IPS-18c (cell line): Measurements from ENCODE around the gene GPS1.

Source experiments
- H3K4me3 ChIP-seq: 2 replicates; pipeline ENCODE4 v1.7.0; 2013; ENCODE audit warnings: low read depth, mild to moderate bottlenecking, low read length, moderate library complexity; ENCODE audit not compliant: insufficient read depth
- H3K9me3 ChIP-seq: one replicate; pipeline ENCODE4 v1.6.1; 2013; ENCODE audit warnings: mild to moderate bottlenecking, low read length, moderate library complexity; ENCODE audit not compliant: control insufficient read depth, insufficient read depth

The GPS1 gene

GRCh38 chr17:82021900-82022309, 29.8 kb upstream of the GPS1 start:
- Histone ChIP-seq H3K4me3 (peak overlapping the region; percentile 84), H3K9me3 (no peaks in the 10 kb centered on the region)

- Histone ChIP-seq H3K9me3 (no peaks in the 10 kb centered on the region), H3K4me3 (peak within 1 kb of the TSS; percentile 84)
Observed at GRCh38 chr17:82022310-82022980, 29.3 kb upstream of the GPS1 start, which contains the start of gene CENPX. CENPX (minus strand) TSS chr17:82022878; CDS start chr17:82022861, 17 bp downstream.

GRCh38 chr17:82022981-82023446, 28.7 kb upstream of the GPS1 start, which contains the start of gene LRRC45:
LRRC45 (plus strand) TSS chr17:82023305; CDS start chr17:82023644, 339 bp downstream.
- H3K9me3 ChIP-seq: no peaks in the 10 kb centered on the region
- H3K4me3 ChIP-seq: peak within 1 kb of the TSS; percentile 84

- H3K4me3 ChIP-seq: peak overlapping the region; percentile 81
- H3K9me3 ChIP-seq: no peaks in the 10 kb centered on the region
Observed at GRCh38 chr17:82023447-82024241, 28.1 kb upstream of the GPS1 start.

GRCh38 chr17:82024859-82025258, 26.8 kb upstream of the GPS1 start:
- H3K9me3 ChIP-seq: no peaks in the 10 kb centered on the region
- no peak overlapping the region for H3K4me3 ChIP-seq

GRCh38 chr17:82025401-82026107, 26.1 kb upstream of the GPS1 start:
- no peak overlapping the region for H3K4me3 ChIP-seq
- no peaks in the 10 kb centered on the region for H3K9me3 ChIP-seq

GRCh38 chr17:82028246-82028645, 23.5 kb upstream of the GPS1 start:
- no peak overlapping the region for H3K4me3 ChIP-seq
- H3K9me3 ChIP-seq: no peaks in the 10 kb centered on the region

- no peaks in the 10 kb centered on the region for H3K9me3 ChIP-seq
Observed at GRCh38 chr17:82028966-82029365, 22.7 kb upstream of the GPS1 start.

GRCh38 chr17:82029391-82029790, 22.3 kb upstream of the GPS1 start:
- Histone ChIP-seq H3K4me3 (no peak overlapping the region), H3K9me3 (no peaks in the 10 kb centered on the region)

More at GRCh38 chr17:82028966-82029365, 22.7 kb upstream of the GPS1 start:
- no peak overlapping the region for H3K4me3 ChIP-seq

- Histone ChIP-seq H3K9me3 (no peaks in the 10 kb centered on the region), H3K4me3 (no peak overlapping the region)
Observed at GRCh38 chr17:82029990-82030469, 21.7 kb upstream of the GPS1 start.

GRCh38 chr17:82030470-82031302, 21.0 kb upstream of the GPS1 start:
- Histone ChIP-seq H3K4me3 (peak overlapping the region; percentile 78), H3K9me3 (no peaks in the 10 kb centered on the region)

GRCh38 chr17:82031303-82031884, 20.3 kb upstream of the GPS1 start, which contains the start of gene RAC3:
RAC3 (plus strand) TSS chr17:82031678; CDS start chr17:82031762, 84 bp downstream.
- no peaks in the 10 kb centered on the region for H3K9me3 ChIP-seq

GRCh38 chr17:82031885-82032627, 19.6 kb upstream of the GPS1 start:
- peak overlapping the region; percentile 76 for H3K4me3 ChIP-seq
- no peaks in the 10 kb centered on the region for H3K9me3 ChIP-seq

More at GRCh38 chr17:82031303-82031884, 20.3 kb upstream of the GPS1 start, which contains the start of gene RAC3:
- H3K4me3 ChIP-seq: peak within 1 kb of the TSS; percentile 78

GRCh38 chr17:82033359-82034085, 18.2 kb upstream of the GPS1 start:
- no peak overlapping the region for H3K4me3 ChIP-seq
- no peaks in the 10 kb centered on the region for H3K9me3 ChIP-seq
